PFSK-1 (cell line): ENCODE results near the gene BCL2L13.

Source experiments
- POLR2AphosphoS5 ChIP-seq: IDR thresholded peaks from 2 replicates; pipeline ENCODE4 v1.6.1; 2012; ENCODE audit warnings: low read depth, mild to moderate bottlenecking, control low read depth, low read length, moderate library complexity
- SIN3A ChIP-seq: IDR thresholded peaks from 2 replicates; pipeline ENCODE4 v1.6.1; 2012; ENCODE audit warnings: mild to moderate bottlenecking, low read length, moderate library complexity, borderline replicate concordance; ENCODE audit not compliant: insufficient read depth
- TAF1 ChIP-seq: IDR thresholded peaks from 2 replicates; pipeline ENCODE4 v1.6.1; 2012; ENCODE audit warnings: low read length, control low read depth, borderline replicate concordance; ENCODE audit not compliant: insufficient read depth

GRCh38 chr22:17729561-17729960 is 91.0 kb downstream of the BCL2L13 start:
- no peak for TF ChIP-seq TAF1
- no peak for TF ChIP-seq SIN3A
- no peak for TF ChIP-seq POLR2AphosphoS5
